KMS-11 (cell line): ENCODE data around the gene TBX5.

Experiments
- H2AFZ ChIP-seq: fragments of 200-600 bp; sonication (generic); 2 replicates; pipeline ENCODE4 v1.6.1; 2016; ENCODE audit warnings: antibody characterized with exemption, mixed run types, low read depth
- H3K27ac ChIP-seq: fragments of 200-600 bp; sonication (generic); 2 replicates; pipeline ENCODE4 v1.6.1; 2016; ENCODE audit warnings: mild to moderate bottlenecking, mixed run types
- H3K27me3 ChIP-seq: fragments of 200-600 bp; sonication (generic); 2 replicates; pipeline ENCODE4 v1.6.1; 2017; ENCODE audit warnings: mild to moderate bottlenecking, low read depth, mixed run types, moderate library complexity; ENCODE audit not compliant: insufficient read depth
- H3K36me3 ChIP-seq: fragments of 200-600 bp; sonication (generic); 2 replicates; pipeline ENCODE4 v1.6.1; 2017; ENCODE audit warnings: mild to moderate bottlenecking, mixed run types; ENCODE audit not compliant: insufficient read depth
- H3K4me1 ChIP-seq: fragments of 200-600 bp; sonication (generic); 2 replicates; pipeline ENCODE4 v1.6.1; 2016; ENCODE audit warnings: mild to moderate bottlenecking, low read depth, mixed run types; ENCODE audit not compliant: poor library complexity, severe bottlenecking
- H3K4me2 ChIP-seq: fragments of 200-600 bp; sonication (generic); 2 replicates; pipeline ENCODE4 v1.7.0; 2016; ENCODE audit warnings: mild to moderate bottlenecking, mixed run types
- H3K4me3 ChIP-seq: fragments of 200-600 bp; sonication (generic); IDR thresholded peaks from 2 replicates; pipeline ENCODE4 v1.6.1; 2017; ENCODE audit warnings: low read depth, low read length, mixed read lengths; ENCODE audit not compliant: insufficient read depth
- H3K79me2 ChIP-seq: fragments of 200-600 bp; sonication (generic); 2 replicates; pipeline ENCODE4 v1.6.1; 2016; ENCODE audit warnings: low read depth, mixed run types; ENCODE audit not compliant: insufficient read depth
- H3K9ac ChIP-seq: fragments of 200-600 bp; sonication (generic); 2 replicates; pipeline ENCODE4 v1.6.1; 2016; ENCODE audit warnings: mild to moderate bottlenecking, mixed run types
- H4K20me1 ChIP-seq: fragments of 200-600 bp; sonication (generic); 2 replicates; pipeline ENCODE4 v1.6.1; 2016; ENCODE audit warnings: mild to moderate bottlenecking, mixed run types; ENCODE audit not compliant: insufficient read depth
- TF ChIP-seq, protein P1 (sequence below): fragments of 200-600 bp; sonication (generic); conservative IDR thresholded peaks from 2 replicates; pipeline ENCODE4 v1.6.1; 2017; ENCODE audit warnings: low read depth, mild to moderate bottlenecking, antibody characterized with exemption, low read length, moderate library complexity, mixed read lengths

Gene TBX5

DNA sequence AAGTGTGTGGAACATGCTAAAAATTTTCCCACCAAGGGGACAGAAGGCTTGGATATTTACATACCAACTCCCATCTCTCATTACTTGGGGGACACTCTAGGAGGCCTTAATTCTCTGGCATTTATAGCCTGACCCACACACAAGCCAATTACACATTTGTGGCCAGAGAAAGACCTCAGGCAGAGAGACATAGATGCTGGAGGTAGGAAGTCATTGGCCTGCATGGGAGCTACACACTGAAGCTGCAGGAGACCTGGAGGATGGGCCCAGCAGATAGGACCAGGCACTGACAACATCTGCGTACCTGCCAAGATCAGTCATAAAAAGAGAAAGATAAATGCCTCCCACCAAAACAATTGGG, 61.7 kb downstream of the TBX5 start:
- Histone ChIP-seq H3K4me1 (no peaks in the 10 kb centered on the region), H3K36me3 (no peaks in the 10 kb centered on the region), H4K20me1 (no peaks in the 10 kb centered on the region), H3K9ac (no peak overlapping the region), H3K4me3 (no peak overlapping the region), H2AFZ (no peak overlapping the region), H3K27ac (no peak overlapping the region), H3K4me2 (no peak overlapping the region), H3K27me3 (no peaks in the 10 kb centered on the region), H3K79me2 (no peaks in the 10 kb centered on the region)
- TF ChIP-seq, protein P1, sequence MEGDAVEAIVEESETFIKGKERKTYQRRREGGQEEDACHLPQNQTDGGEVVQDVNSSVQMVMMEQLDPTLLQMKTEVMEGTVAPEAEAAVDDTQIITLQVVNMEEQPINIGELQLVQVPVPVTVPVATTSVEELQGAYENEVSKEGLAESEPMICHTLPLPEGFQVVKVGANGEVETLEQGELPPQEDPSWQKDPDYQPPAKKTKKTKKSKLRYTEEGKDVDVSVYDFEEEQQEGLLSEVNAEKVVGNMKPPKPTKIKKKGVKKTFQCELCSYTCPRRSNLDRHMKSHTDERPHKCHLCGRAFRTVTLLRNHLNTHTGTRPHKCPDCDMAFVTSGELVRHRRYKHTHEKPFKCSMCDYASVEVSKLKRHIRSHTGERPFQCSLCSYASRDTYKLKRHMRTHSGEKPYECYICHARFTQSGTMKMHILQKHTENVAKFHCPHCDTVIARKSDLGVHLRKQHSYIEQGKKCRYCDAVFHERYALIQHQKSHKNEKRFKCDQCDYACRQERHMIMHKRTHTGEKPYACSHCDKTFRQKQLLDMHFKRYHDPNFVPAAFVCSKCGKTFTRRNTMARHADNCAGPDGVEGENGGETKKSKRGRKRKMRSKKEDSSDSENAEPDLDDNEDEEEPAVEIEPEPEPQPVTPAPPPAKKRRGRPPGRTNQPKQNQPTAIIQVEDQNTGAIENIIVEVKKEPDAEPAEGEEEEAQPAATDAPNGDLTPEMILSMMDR = no peak

DNA sequence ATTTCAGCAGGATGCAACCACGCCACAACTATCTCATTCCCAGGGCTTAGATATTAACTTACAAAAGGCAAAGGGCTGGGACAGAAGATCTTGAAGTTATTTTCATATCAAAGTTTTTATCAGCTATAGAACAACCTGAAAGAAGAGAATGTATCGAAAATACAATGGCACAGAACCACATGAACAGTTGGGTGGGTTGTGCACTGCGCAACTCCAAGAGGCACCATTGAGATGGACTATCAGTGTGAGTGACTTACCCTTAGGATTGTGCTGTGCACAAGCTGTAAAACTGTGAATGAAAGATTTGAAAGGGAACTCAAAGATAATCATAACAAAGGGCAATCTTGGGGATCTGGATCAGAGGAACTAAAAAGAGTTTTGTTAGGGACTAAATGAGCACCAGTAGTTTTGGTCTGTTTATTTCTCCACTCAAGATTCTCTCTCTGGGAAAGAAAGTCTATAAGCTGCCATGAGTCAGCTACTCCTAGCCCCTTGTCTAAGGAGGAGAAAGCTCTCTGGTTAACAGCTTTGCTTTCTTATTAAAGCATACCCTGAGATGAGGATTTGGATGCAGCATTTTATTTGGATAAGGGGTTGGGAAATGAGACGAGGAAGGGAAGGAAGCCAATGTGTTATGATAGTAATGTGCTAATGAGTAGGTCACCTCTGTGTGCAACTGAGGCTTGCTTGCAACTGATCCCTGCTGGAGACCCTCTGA, 62.2 kb downstream of the TBX5 start:
- Histone ChIP-seq H3K36me3 (no peaks in the 10 kb centered on the region), H3K4me2 (no peak overlapping the region), H3K27me3 (no peaks in the 10 kb centered on the region), H3K4me1 (no peaks in the 10 kb centered on the region), H2AFZ (no peak overlapping the region), H3K27ac (no peak overlapping the region), H3K79me2 (no peaks in the 10 kb centered on the region), H3K9ac (no peak overlapping the region), H3K4me3 (no peak overlapping the region), H4K20me1 (no peaks in the 10 kb centered on the region)
- TF ChIP-seq, protein P1 = no peak

DNA sequence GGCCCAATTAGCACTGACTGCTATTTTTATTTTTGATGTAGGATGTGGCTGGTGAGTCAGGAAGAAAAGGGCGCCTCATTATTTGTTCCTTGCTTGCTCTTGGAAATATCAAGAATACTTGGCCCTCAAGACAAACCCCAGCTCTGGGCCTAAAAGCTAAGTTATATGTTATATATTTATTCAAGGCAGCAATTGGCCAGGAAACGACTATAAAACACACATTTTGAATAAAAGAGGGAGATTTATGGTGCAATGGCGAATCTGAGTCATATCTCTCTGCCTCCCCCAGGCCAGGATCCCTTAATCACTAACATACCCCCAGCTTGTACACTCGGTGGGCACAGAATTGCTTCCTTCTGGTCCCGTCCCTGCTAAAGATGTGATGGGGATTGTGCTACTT, 63.3 kb downstream of the TBX5 start:
- Histone ChIP-seq H3K27me3 (no peaks in the 10 kb centered on the region), H3K4me3 (no peak overlapping the region), H2AFZ (no peak overlapping the region), H3K9ac (no peak overlapping the region), H3K79me2 (no peaks in the 10 kb centered on the region), H3K36me3 (no peaks in the 10 kb centered on the region), H3K27ac (no peak overlapping the region), H4K20me1 (no peaks in the 10 kb centered on the region), H3K4me2 (no peak overlapping the region), H3K4me1 (no peaks in the 10 kb centered on the region)
- TF ChIP-seq, protein P1 = no peak

DNA sequence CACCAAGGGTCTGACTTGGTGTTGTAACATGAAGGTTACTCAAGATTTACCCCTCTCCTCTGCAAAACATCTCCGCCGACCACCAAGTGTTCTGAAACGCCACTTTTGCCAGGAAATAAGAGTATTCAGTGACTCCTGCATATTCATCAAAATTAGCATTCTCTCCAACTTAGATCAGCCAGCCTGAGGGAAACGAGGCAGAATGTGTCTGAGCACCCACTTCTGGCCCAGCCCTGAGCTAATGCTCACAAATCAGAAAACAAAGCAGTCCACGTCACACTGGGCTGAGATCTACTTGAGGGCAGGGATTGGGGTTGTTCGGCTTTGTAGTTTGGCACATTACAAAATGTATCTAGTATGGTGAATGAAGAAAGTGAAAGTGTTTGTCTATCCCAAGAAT, 64.3 kb downstream of the TBX5 start:
- H3K27me3 ChIP-seq = no peaks in the 10 kb centered on the region
- H3K79me2 ChIP-seq = no peaks in the 10 kb centered on the region
- no peaks in the 10 kb centered on the region for H3K4me1 ChIP-seq
- H4K20me1 ChIP-seq = no peaks in the 10 kb centered on the region
- H3K36me3 ChIP-seq = no peaks in the 10 kb centered on the region
- no peak overlapping the region for H3K4me3 ChIP-seq
- TF ChIP-seq, protein P1 = no peak
- H2AFZ ChIP-seq = no peak overlapping the region
- H3K4me2 ChIP-seq = no peak overlapping the region
- H3K27ac ChIP-seq = no peak overlapping the region
- no peak overlapping the region for H3K9ac ChIP-seq
